Measurements from ENCODE around the gene SNHG17. TPM values are rescaled to one million over a fixed set of nuclear protein-coding genes. Genes with fewer than 3 reads are reported as not detected.

Gene SNHG17
- total RNA-seq, 1 experiment from 2014 or later, result 41.5 TPM

DNA sequence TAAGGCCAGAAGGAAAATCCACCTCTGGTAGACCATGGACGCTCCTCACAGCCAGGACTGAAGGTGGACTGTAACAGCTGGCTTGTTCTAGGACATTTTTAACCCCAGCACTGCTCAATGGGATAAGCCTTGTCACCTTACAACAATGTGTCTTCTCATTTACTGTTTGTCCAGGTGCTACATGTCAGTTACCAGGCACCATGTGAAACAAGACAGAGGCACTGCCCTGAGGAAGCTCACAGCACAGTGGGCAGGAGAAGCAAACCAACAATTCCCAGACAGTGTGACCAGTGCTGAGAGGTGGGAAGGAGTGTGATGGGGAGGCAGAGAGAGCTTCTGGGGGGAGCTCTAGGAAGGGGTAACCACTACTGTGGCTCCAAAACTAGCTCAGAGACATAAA is 10.7 kb downstream of the SNHG17 start:
- CTCF ChIA-PET, result no interaction called here
- no TSS peak for BruUV-seq (replicated peaks)

DNA sequence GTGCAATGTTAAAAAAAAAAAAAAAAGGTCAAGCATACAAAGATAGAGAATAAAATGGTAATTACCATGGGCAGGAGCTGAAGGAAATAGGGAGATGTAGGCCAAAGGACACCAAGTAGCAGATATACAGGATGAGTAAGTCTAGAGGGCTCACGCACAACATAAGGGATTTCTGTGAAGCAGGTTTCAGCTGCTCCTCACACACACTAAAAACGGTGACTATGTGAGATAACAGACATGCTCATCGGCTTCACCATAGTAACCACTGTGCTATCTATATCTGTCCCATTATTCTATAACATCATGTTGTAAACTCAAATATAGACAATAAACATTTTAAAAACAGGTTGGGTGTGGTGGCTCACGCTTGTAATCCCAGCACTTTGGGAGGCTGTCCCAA is 11.6 kb downstream of the SNHG17 start:
- no peaks in the 10 kb centered on the region for H3K9me2 ChIP-seq (ENCODE audit: insufficient read depth)
- H3K27ac ChIP-seq, result no peak overlapping the region
- no peak overlapping the region for H3K4me3 ChIP-seq
- no TSS peak for BruUV-seq (replicated peaks)
- no peak for DNase-seq
- no peaks in the 10 kb centered on the region for H3K9me3 ChIP-seq (ENCODE audit: insufficient read depth, low read depth)
- no peaks in the 10 kb centered on the region for H3K4me1 ChIP-seq (replicated peaks; ENCODE audit: insufficient read depth)
- peaks cover 93% of the 10 kb centered on the region for H3K36me3 ChIP-seq (ENCODE audit: low read depth)
- intact Hi-C loops (cut with micrococcal nuclease; ENCODE audit: unreplicated experiment), result no loop called here
- ChIA-PET CTCF (interaction anchor here (0.6 kb wide), 1 partner anchor 203 kb away, joined by 4 read pairs; no protein-coding TSS in a partner anchor), POLR2A (ENCODE audit: unreplicated experiment) (no interaction called here)
- no peak overlapping the region for H3K4me2 ChIP-seq
- H4K20me1 ChIP-seq (ENCODE audit: insufficient read depth), result peaks cover 100% of the 10 kb centered on the region
- peaks cover 58% of the 10 kb centered on the region for H3K79me2 ChIP-seq (ENCODE audit: low read depth)
- no peak overlapping the region for H2AFZ ChIP-seq
- peaks cover 96% of the 10 kb centered on the region for H3F3A ChIP-seq (ENCODE audit: insufficient read depth, low read depth)
- H3K27me3 ChIP-seq (ENCODE audit: insufficient read depth, low read depth), result no peaks in the 10 kb centered on the region
- TF ChIP-seq, protein P1, sequence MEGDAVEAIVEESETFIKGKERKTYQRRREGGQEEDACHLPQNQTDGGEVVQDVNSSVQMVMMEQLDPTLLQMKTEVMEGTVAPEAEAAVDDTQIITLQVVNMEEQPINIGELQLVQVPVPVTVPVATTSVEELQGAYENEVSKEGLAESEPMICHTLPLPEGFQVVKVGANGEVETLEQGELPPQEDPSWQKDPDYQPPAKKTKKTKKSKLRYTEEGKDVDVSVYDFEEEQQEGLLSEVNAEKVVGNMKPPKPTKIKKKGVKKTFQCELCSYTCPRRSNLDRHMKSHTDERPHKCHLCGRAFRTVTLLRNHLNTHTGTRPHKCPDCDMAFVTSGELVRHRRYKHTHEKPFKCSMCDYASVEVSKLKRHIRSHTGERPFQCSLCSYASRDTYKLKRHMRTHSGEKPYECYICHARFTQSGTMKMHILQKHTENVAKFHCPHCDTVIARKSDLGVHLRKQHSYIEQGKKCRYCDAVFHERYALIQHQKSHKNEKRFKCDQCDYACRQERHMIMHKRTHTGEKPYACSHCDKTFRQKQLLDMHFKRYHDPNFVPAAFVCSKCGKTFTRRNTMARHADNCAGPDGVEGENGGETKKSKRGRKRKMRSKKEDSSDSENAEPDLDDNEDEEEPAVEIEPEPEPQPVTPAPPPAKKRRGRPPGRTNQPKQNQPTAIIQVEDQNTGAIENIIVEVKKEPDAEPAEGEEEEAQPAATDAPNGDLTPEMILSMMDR (conservative IDR thresholded peaks at IDR 0.05), result no peak
- no peak for TF ChIP-seq EZH2 (IDR thresholded peaks at IDR 0.05; ENCODE audit: low read depth)

More for the DNA sequence above, 10.7 kb downstream of the SNHG17 start:
- POLR2A ChIA-PET (ENCODE audit: unreplicated experiment), result interaction anchor here (0.6 kb wide), 1 partner anchor 49 kb away, joined by 6 read pairs; no protein-coding TSS in a partner anchor
- peaks cover 94% of the 10 kb centered on the region for H3F3A ChIP-seq (ENCODE audit: insufficient read depth, low read depth)
- no peak overlapping the region for H3K4me3 ChIP-seq
- TF ChIP-seq, protein P1 (conservative IDR thresholded peaks at IDR 0.05), result no peak
- peaks cover 67% of the 10 kb centered on the region for H3K79me2 ChIP-seq (ENCODE audit: low read depth)
- peaks cover 93% of the 10 kb centered on the region for H3K36me3 ChIP-seq (ENCODE audit: low read depth)
- intact Hi-C loops (cut with micrococcal nuclease; ENCODE audit: unreplicated experiment), result no loop called here
- no peak overlapping the region for H3K27ac ChIP-seq
- no peaks in the 10 kb centered on the region for H3K9me3 ChIP-seq (ENCODE audit: insufficient read depth, low read depth)
- H3K4me1 ChIP-seq (replicated peaks; ENCODE audit: insufficient read depth), result no peaks in the 10 kb centered on the region
- no peaks in the 10 kb centered on the region for H3K27me3 ChIP-seq (ENCODE audit: insufficient read depth, low read depth)
- no peak overlapping the region for H3K4me2 ChIP-seq
- no peaks in the 10 kb centered on the region for H3K9me2 ChIP-seq (ENCODE audit: insufficient read depth)
- H2AFZ ChIP-seq, result no peak overlapping the region
- peaks cover 100% of the 10 kb centered on the region for H4K20me1 ChIP-seq (ENCODE audit: insufficient read depth)
- no peak for DNase-seq

DNA sequence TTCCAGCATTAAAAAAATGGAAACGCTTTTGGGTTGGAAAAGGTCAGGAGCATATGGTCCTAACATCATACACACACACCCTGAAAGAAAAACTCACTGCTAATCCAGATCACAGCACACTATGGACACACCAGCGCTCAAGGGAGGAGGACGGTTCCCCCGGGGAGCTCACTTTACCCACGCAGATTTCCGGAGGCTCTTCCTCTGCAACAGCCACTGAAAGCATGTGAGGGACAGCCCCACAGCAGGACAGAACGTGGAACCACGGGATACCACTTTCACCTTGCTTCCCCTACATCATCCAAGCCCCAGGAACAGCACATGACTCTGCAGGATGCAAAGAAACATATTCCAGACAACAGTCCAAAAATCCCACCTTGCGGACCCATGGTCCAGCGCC is 13.2 kb downstream of the SNHG17 start:
- H3F3A ChIP-seq (ENCODE audit: insufficient read depth, low read depth), result peaks cover 95% of the 10 kb centered on the region
- ChIA-PET CTCF (no interaction called here), POLR2A (ENCODE audit: unreplicated experiment) (no interaction called here)

More for the DNA sequence above, 13.2 kb downstream of the SNHG17 start:
- Histone ChIP-seq H3K79me2 (ENCODE audit: low read depth) (peaks cover 42% of the 10 kb centered on the region), H3K36me3 (ENCODE audit: low read depth) (peaks cover 80% of the 10 kb centered on the region), H3K4me3 (no peak overlapping the region), H3K4me1 (replicated peaks; ENCODE audit: insufficient read depth) (no peaks in the 10 kb centered on the region), H3K9me2 (ENCODE audit: insufficient read depth) (no peaks in the 10 kb centered on the region), H3K27me3 (ENCODE audit: insufficient read depth, low read depth) (no peaks in the 10 kb centered on the region), H2AFZ (no peak overlapping the region), H3K9me3 (ENCODE audit: insufficient read depth, low read depth) (no peaks in the 10 kb centered on the region), H3K27ac (no peak overlapping the region), H4K20me1 (ENCODE audit: insufficient read depth) (peaks cover 84% of the 10 kb centered on the region), H3K4me2 (no peak overlapping the region)
- BruUV-seq (replicated peaks), result no TSS peak
- no peak for DNase-seq
- intact Hi-C loops (cut with micrococcal nuclease; ENCODE audit: unreplicated experiment), result no loop called here
- no peak for TF ChIP-seq EZH2 (IDR thresholded peaks at IDR 0.05; ENCODE audit: low read depth)
- TF ChIP-seq, protein P1 (conservative IDR thresholded peaks at IDR 0.05), result no peak

All from PC-9 (cell line).